Ishikawa (cell line): ENCODE measurements around the gene PPM1L.

Experiments
- CREB1 ChIP-seq: IDR thresholded peaks from 2 replicates; pipeline ENCODE4 v1.6.1; 2012; ENCODE audit warnings: low read depth
- EGR1 ChIP-seq: IDR thresholded peaks from 2 replicates; pipeline ENCODE4 v1.6.1; 2012
- FOXM1 ChIP-seq: IDR thresholded peaks from 2 replicates; pipeline ENCODE4 v1.6.1; 2012; ENCODE audit warnings: low read depth, borderline replicate concordance
- RAD21 ChIP-seq: IDR thresholded peaks from 2 replicates; pipeline ENCODE4 v1.6.1; 2012; ENCODE audit warnings: low read depth
- TCF12 ChIP-seq: IDR thresholded peaks from 2 replicates; pipeline ENCODE4 v1.6.1; 2012; ENCODE audit warnings: low read depth

- TF ChIP-seq CREB1 (no peak), FOXM1 (no peak), EGR1 (no peak), RAD21 (no peak), TCF12 (no peak)
Measured at GRCh38 chr3:161069511-161070251, 313.6 kb downstream of the PPM1L start.
